Type B pancreatic cell (in vitro differentiated cells): Measurements from ENCODE around the gene MAGI1. TPM values are rescaled to one million over a fixed set of nuclear protein-coding genes. Genes with fewer than 3 reads are reported as not detected.

ENCODE experiments used
- DNase-seq: peaks from one replicate; pipeline ENCODE4 v3.0.0; 2021; ENCODE audit warnings: mixed read lengths; ENCODE audit not compliant: unreplicated experiment; ENCODE audit errors: extremely low spot score
- H3K27ac Mint-ChIP-seq: 2 replicates; pipeline ENCODE4 v1.8.0; 2021; ENCODE audit warnings: mild to moderate bottlenecking, mixed read lengths
- H3K27me3 Mint-ChIP-seq: 2 replicates; pipeline ENCODE4 v1.8.0; 2021; ENCODE audit warnings: mixed read lengths
- H3K36me3 Mint-ChIP-seq: 2 replicates; pipeline ENCODE4 v1.8.0; 2021; ENCODE audit warnings: mixed read lengths
- H3K4me1 Mint-ChIP-seq: one replicate; pipeline ENCODE4 v1.8.0; 2021; ENCODE audit warnings: mixed read lengths; ENCODE audit not compliant: unreplicated experiment
- H3K4me3 Mint-ChIP-seq: 2 replicates; pipeline ENCODE4 v1.8.0; 2021; ENCODE audit warnings: mild to moderate bottlenecking, mixed read lengths
- H3K9me3 Mint-ChIP-seq: 2 replicates; pipeline ENCODE4 v1.8.0; 2021; ENCODE audit warnings: mixed read lengths
- total RNA-seq: library from RNA; stranded (reverse); gene quantifications from 2 replicates; pipeline ENCODE4 v1.2.1, GENCODE V29; 2021; ENCODE audit warnings: low replicate concordance
- TF ChIP-seq, protein P1 (sequence below): fragments of 200-600 bp; sonication (generic); conservative IDR thresholded peaks from 2 replicates; pipeline ENCODE4 v1.5.0; 2021; ENCODE audit warnings: antibody characterized with exemption, mild to moderate bottlenecking

Gene MAGI1
- total RNA-seq, 1 donor from 2014 or later, result 53.1 TPM

DNA sequence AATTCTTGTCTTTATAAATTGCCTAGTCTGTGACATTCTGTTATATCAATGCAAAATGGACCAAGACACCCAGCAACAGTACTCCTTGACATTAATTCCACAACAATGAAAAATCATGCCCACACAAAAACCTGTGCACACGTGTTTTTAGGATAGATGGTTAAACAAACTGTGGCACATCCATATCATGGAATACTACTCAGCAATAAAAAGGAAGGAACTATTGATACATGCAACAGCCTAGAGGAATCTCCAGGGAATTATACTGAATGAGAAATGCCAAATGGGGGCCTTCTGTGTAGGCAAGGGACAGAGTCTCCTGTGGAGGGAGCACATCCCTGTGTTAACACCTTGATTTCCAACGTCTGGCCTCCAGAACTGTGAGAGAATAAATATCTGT is 388.5 kb downstream of the MAGI1 start:
- Mint-ChIP-seq H3K36me3 (peaks cover 7% of the 10 kb centered on the region), H3K4me3 (no peak overlapping the region), H3K27ac (no peak overlapping the region), H3K9me3 (peaks cover 16% of the 10 kb centered on the region), H3K27me3 (no peaks in the 10 kb centered on the region), H3K4me1 (peaks cover 9% of the 10 kb centered on the region)
- TF ChIP-seq, protein P1, sequence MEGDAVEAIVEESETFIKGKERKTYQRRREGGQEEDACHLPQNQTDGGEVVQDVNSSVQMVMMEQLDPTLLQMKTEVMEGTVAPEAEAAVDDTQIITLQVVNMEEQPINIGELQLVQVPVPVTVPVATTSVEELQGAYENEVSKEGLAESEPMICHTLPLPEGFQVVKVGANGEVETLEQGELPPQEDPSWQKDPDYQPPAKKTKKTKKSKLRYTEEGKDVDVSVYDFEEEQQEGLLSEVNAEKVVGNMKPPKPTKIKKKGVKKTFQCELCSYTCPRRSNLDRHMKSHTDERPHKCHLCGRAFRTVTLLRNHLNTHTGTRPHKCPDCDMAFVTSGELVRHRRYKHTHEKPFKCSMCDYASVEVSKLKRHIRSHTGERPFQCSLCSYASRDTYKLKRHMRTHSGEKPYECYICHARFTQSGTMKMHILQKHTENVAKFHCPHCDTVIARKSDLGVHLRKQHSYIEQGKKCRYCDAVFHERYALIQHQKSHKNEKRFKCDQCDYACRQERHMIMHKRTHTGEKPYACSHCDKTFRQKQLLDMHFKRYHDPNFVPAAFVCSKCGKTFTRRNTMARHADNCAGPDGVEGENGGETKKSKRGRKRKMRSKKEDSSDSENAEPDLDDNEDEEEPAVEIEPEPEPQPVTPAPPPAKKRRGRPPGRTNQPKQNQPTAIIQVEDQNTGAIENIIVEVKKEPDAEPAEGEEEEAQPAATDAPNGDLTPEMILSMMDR, result no peak
- no peak for DNase-seq

GRCh38 chr3:65647369-65647768 is 391.3 kb downstream of the MAGI1 start:
- TF ChIP-seq, protein P1, result no peak
- Mint-ChIP-seq H3K4me3 (no peak overlapping the region), H3K4me1 (peaks cover 5% of the 10 kb centered on the region), H3K27me3 (no peaks in the 10 kb centered on the region), H3K27ac (no peak overlapping the region), H3K36me3 (peaks cover 7% of the 10 kb centered on the region), H3K9me3 (peaks cover 16% of the 10 kb centered on the region)
- DNase-seq, result no peak

GRCh38 chr3:65642883-65643282 is 395.8 kb downstream of the MAGI1 start:
- peaks cover 15% of the 10 kb centered on the region for H3K9me3 Mint-ChIP-seq
- H3K27ac Mint-ChIP-seq, result no peak overlapping the region
- peaks cover 8% of the 10 kb centered on the region for H3K36me3 Mint-ChIP-seq
- H3K4me1 Mint-ChIP-seq, result peaks cover 28% of the 10 kb centered on the region
- TF ChIP-seq, protein P1, result no peak
- H3K27me3 Mint-ChIP-seq, result no peaks in the 10 kb centered on the region
- DNase-seq, result no peak
- no peak overlapping the region for H3K4me3 Mint-ChIP-seq

- H3K4me3 Mint-ChIP-seq, result no peak overlapping the region
- no peak for DNase-seq
These were observed 396.9 kb downstream of the MAGI1 start for GRCh38 chr3:65641777-65642176.

GRCh38 chr3:65641045-65641444 is 397.7 kb downstream of the MAGI1 start:
- peaks cover 3% of the 10 kb centered on the region for H3K36me3 Mint-ChIP-seq
- no peak overlapping the region for H3K4me3 Mint-ChIP-seq
- peaks cover 32% of the 10 kb centered on the region for H3K4me1 Mint-ChIP-seq
- TF ChIP-seq, protein P1, result no peak
- DNase-seq, result no peak
- H3K27me3 Mint-ChIP-seq, result no peaks in the 10 kb centered on the region
- peaks cover 3% of the 10 kb centered on the region for H3K9me3 Mint-ChIP-seq
- no peak overlapping the region for H3K27ac Mint-ChIP-seq

More at GRCh38 chr3:65641777-65642176, 396.9 kb downstream of the MAGI1 start:
- H3K4me1 Mint-ChIP-seq, result peaks cover 29% of the 10 kb centered on the region
- H3K36me3 Mint-ChIP-seq, result peaks cover 6% of the 10 kb centered on the region
- no peak overlapping the region for H3K27ac Mint-ChIP-seq
- no peaks in the 10 kb centered on the region for H3K27me3 Mint-ChIP-seq
- TF ChIP-seq, protein P1, result no peak
- peaks cover 10% of the 10 kb centered on the region for H3K9me3 Mint-ChIP-seq

- TF ChIP-seq, protein P1, result no peak
- H3K36me3 Mint-ChIP-seq, result peaks cover 3% of the 10 kb centered on the region
- no peak for DNase-seq
- peaks cover 3% of the 10 kb centered on the region for H3K9me3 Mint-ChIP-seq
- H3K27me3 Mint-ChIP-seq, result no peaks in the 10 kb centered on the region
- H3K4me1 Mint-ChIP-seq, result peaks cover 32% of the 10 kb centered on the region
- no peak overlapping the region for H3K27ac Mint-ChIP-seq
- H3K4me3 Mint-ChIP-seq, result no peak overlapping the region
These were observed 399.3 kb downstream of the MAGI1 start for GRCh38 chr3:65639444-65639843.
